HG03103 (cell line): Measurements from ENCODE around the gene TNFAIP8L3.
"Not testable (repeated sequence)": the region's sequence is repeated elsewhere in the genome, so short reads cannot be mapped to it uniquely, and the experiment has no call there.

Experiments
- ATAC-seq: cut with Tn5 transposase; IDR thresholded peaks from one replicate; pipeline ENCODE4 v1.9.1; 2021; ENCODE audit warnings: low read depth; ENCODE audit not compliant: unreplicated experiment

Gene TNFAIP8L3

DNA sequence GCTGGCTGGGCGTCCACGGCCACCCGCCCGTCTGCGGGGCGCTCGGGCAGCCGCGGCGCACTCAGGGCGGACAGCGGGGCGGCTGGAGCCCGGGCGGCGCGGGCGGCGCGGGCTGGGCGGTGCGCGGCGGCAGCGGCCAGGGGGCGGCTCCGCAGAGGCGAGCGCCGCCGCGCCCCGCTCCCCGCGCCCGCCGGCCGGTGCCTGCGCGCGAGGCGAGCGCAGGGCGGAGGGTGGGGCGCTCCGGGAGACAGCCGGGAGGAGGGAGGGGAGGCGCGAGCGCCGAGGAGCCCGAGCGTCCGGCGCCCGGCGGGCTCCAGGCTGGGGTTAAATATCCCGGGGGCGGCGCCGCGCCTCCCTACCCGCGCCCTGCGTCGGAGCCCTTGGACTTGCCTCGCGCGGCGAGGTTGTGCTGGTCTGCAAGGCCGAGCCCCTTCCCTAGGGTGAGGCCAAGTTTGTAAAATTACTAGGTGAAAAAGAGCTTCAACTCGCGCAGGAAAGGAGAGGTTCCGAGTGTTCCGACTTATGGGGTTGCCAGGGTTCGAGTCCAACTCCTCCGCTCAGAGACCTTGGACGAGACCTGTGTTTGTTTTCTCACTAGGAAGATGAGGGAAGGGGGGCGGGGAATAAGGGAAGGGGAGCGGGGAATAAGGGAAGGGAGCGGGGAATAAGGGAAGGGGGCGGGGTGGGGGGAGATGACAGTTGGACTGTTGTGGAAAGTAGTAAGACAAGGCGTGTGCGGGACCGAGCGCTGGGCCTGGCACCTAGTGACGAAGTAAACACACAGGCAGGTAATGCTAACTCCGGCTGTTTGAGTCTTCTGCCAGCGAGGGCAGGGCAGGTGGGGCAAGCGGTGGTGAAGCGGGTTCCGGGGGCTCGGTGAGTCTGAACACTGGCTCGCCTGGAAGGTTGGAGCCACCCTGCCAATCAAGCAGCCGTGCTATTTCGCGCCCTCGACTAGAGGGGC, at the start of gene TNFAIP8L3:
Gene TNFAIP8L3, minus strand, starts transcription at position 301 of the 964 bp plus-strand sequence. CDS start 311 bp downstream, outside the sequence.
- no peak for ATAC-seq

GRCh38 chr15:51144021-51144532, 49.4 kb upstream of the TNFAIP8L3 start:
- ATAC-seq: no peak

GRCh38 chr15:51140347-51140746, 45.6 kb upstream of the TNFAIP8L3 start:
- ATAC-seq: not testable (repeated sequence)

GRCh38 chr15:51139091-51139490, 44.4 kb upstream of the TNFAIP8L3 start:
- ATAC-seq: no peak

DNA sequence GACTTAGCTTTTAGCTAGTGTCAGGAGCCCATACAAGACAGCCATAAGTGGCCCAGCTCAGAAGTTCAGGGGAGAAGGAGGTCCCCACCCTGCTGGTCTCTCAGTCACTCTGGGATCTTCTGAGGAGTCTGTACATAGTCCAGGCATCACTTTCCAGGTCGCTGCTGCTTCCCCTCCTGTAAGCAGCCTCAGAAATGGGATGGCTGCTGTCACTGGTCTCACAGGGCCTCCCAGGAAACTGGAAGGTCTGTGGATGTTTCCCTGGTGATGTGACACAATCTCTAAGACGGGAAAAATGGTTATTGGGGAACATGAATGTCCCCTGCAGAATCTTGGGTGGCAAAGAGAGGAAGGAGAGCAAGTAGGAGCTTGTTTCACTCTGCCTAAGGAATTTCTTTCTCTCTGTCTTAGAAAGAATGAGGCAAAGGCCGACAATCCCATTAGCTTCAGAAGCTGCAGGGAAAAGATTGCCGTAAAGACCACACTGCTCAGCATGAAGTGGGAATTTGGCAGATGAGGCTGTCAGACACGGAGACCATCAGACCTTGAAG, 43.2 kb upstream of the TNFAIP8L3 start:
- ATAC-seq: no peak

DNA sequence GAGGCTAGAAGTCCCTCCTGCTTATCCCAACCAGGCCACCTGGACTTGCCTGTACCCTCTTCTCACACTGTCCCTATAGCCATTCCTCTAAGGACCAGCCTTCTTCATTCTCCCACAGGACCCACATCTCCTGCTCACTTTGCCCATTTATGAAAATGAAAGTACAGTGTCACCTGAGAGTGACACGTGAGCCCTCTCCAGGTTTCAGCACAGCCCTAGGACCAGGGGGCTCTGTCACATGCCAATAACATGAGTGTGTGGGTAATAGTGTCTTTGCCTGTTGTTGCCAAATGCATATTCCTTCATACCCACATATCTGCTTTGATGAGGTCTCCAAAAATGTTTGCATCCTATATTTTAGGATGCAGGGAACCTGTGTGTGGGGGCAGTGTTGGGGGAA, 42.3 kb upstream of the TNFAIP8L3 start:
- no peak for ATAC-seq

- ATAC-seq: no peak
Observed at GRCh38 chr15:51135276-51135675, 40.6 kb upstream of the TNFAIP8L3 start.

GRCh38 chr15:51134416-51135199, 39.9 kb upstream of the TNFAIP8L3 start:
- ATAC-seq: no peak

GRCh38 chr15:51133140-51133765, 38.5 kb upstream of the TNFAIP8L3 start:
- ATAC-seq: no peak

DNA sequence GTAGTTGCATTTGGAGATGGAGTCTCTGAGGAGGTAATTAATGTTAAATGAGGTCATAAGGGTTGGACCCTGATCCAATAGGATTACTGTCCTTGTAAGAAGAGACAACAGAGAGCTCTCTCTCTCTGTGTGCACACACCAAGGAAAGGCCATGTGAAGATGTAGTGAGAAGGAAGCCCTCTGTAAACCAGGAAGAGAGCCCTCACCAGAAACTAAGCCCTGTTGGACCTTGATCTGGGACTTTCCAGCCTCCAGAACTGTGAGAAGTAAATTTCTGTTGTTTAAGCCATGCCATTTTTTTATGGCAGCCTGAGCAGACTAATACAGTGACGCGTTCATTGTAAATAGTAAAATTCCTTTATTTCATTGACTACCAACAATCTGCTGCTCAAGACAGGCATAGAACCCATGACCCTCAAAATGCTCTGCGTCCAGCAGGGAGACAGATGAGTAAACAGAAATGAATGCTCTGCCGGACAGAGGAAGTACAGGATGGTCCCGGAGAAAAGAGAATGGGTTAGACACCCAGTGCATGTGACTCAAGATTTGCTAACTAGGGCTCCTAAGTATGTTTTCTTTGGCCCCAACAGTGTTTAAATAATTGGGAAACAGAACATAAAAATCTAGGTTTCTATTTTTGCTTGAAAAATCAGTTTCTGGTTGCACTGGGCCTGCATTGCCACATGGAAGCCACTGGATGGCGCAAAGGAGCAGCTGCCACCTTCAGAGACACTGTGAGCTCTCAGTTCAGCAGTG, 37.9 kb upstream of the TNFAIP8L3 start:
- ATAC-seq: no peak

GRCh38 chr15:51131596-51132290, 37.0 kb upstream of the TNFAIP8L3 start:
- no peak for ATAC-seq

DNA sequence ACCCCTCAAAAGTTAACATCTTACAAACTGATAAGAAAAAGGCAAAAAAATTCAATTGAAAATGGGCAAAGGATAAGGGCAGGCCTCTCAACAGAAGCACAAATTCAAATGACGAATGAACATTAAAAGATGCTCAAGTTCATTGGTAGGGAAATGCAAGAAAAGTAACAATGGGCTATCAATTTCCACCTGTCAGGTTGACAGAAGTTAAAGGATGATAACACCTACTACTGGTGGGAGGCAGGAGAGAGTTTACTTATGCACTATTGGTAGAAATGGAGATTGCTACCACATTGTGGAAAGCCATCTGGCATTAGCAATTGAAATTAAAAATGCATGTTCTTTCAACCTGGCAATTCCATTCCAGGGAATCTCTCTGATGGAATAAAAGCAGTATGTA, 35.6 kb upstream of the TNFAIP8L3 start:
- ATAC-seq: no peak

DNA sequence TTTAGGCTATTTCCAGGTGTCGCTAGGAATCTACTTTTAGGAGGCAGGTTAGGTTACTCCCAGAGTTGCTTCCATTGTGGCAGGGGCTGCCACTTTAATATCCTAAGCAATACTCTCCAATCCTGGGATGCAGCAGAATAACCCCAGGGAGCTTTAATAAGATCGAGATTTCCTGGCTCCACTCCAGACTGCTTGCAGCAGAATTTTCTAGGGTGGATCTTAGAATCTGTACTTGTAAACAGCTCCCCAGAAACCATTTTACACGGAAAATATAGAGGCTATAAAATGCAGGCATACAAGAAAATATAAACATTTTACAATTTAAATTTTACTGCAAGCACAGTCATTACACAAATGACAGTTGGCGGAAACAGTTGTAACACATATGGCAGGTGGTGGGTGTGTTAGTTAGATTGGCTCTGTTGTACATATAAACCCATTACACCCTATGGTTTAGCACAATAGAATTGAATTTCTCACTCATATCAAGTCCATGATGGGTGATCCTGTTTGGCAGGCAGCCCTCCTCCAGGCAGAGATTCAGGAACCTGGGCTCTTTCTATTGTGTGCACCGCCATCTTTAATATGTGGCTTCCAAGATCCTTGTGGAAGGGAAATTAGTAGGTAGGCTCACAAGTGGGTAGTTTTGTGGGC, 35.0 kb upstream of the TNFAIP8L3 start:
- no peak for ATAC-seq

GRCh38 chr15:51128701-51129100, 34.0 kb upstream of the TNFAIP8L3 start:
- no peak for ATAC-seq

DNA sequence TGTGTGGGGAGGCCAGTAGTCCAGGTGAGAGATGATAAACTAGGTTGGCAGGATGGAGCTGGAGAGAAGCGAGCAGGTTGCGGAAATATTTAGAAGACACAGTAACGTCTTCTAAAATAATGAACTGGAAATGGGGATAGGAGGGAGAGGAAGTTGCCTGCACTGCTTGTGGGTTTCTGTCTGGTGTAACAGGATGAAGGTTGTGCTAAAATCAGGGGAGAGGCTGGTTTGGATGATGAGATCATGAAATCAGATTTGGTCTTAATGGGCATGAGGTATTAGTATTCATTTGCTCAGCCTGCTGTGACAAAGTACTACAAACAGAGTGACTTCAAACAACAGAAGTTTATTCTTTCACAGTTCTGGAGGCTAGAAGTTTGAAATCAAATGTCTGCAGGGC, 32.1 kb upstream of the TNFAIP8L3 start:
- ATAC-seq: no peak

DNA sequence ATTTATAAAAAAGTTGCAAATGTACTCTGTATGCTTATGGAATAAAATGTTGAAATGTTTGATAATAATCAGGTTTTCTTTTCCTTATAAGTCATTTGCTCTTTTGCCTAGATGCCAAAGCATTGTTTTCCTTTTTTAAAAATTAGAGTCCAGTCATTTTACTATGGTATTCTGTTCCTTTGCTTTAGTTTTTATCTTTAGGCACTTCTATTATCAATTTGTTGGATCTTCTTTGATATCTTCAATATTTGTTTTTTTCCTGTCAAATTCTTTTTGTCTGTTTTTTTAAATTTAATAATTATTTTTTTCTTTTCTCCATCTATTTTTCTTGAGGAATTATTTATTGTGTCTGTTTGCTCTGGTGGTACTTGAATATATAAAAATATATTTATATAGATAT, 28.3 kb upstream of the TNFAIP8L3 start:
- ATAC-seq: not testable (repeated sequence)

DNA sequence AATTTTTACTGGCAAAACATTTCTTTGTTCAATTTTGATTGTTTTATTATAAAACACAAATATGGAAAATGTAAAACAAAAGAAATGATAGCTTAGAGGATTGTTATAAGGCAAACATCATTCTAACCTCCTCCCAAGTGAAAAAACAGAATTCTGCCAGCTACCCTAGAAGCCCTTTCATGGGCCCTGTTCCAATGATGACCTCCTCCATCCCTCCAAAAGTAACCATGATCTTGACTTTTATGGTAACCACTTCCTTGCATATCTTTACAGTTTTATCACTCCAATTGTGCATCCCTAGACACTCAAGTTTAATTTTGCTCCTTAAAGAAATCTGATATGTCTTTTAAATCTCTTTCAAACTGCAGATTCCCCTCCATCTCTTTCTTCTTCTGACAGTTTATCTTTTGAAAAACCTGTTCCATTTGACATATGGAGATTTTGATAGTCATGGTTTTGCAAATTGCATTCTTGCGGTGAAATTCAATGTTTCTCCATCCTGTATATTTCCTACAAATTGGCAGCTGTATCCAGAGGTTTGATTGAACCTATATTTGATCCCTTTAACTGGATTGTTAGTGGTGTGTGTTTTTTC, 27.0 kb upstream of the TNFAIP8L3 start:
- no peak for ATAC-seq

- ATAC-seq: no peak
Observed at GRCh38 chr15:51121118-51121517, 26.4 kb upstream of the TNFAIP8L3 start.
